Measurements from ENCODE around the gene TBC1D1. TPM values are rescaled to one million over a fixed set of nuclear protein-coding genes. Genes with fewer than 3 reads are reported as not detected.

Gene TBC1D1
- total and polyA plus RNA-seq, 2 donors (not counting 3 experiments of a cell fraction or from before 2014, with no cell fraction given), result 63.5 to 116 TPM

- H2AFZ ChIP-seq (ENCODE audit: low read depth, low read length), result no peak overlapping the region
- BruUV-seq (replicated peaks), result no TSS peak
- no peak for FAIRE-seq
- no peaks in the 10 kb centered on the region for H3K9me1 ChIP-seq (replicated peaks; ENCODE audit: control insufficient read depth, extremely low read depth, insufficient read depth, low read length)
- no peaks in the 10 kb centered on the region for H3K9me3 ChIP-seq (replicated peaks; ENCODE audit: control insufficient read depth, insufficient read depth, low read length)
- no peak overlapping the region for H3K4me3 ChIP-seq (replicated peaks in 1 of 3; ENCODE audit: insufficient read depth in 1 of 3, low read depth in 1 of 3, low read length in 3 of 3)
- no peaks in the 10 kb centered on the region for H3K4me1 ChIP-seq (ENCODE audit: control insufficient read depth, extremely low read depth, insufficient read depth, low read length)
- POLR2A ChIA-PET, result no interaction called here
- peaks cover 5% of the 10 kb centered on the region for H3K79me2 ChIP-seq (ENCODE audit: control insufficient read depth, insufficient read depth, low read length)
- no peak for TF ChIP-seq JUN (IDR thresholded peaks at IDR 0.05; ENCODE audit: borderline replicate concordance, insufficient read depth, insufficient read length, low read depth)
- TF ChIP-seq POLR2A (IDR thresholded peaks at IDR 0.05; ENCODE audit: low read depth, low read length), result no peak
- TF ChIP-seq MYC (IDR thresholded peaks at IDR 0.05; ENCODE audit: low read depth, low read length), result no peak
- no peak for TF ChIP-seq MAX (IDR thresholded peaks at IDR 0.05; ENCODE audit: insufficient read depth, insufficient read length)
- no peak for TF ChIP-seq GATA2 (IDR thresholded peaks at IDR 0.05; ENCODE audit: insufficient read depth, insufficient read length, low read depth, low read length)
- no peak for TF ChIP-seq FOS (IDR thresholded peaks at IDR 0.05; ENCODE audit: borderline replicate concordance, insufficient read depth, low read length)
- no peak for TF ChIP-seq POLR2AphosphoS5 (IDR thresholded peaks at IDR 0.05; ENCODE audit: insufficient read depth, low read depth, low read length)
- no peak for TF ChIP-seq EZH2 (IDR thresholded peaks at IDR 0.05; ENCODE audit: borderline replicate concordance, low read depth, low read length, severe bottlenecking)
- TF ChIP-seq CTCF (IDR thresholded peaks at IDR 0.05; ENCODE audit: extremely low read depth in 1 of 2, insufficient read depth in 1 of 2, low read depth in 1 of 2, low read length in 2 of 2), result no peak
- no peak overlapping the region for H3K4me2 ChIP-seq (ENCODE audit: insufficient read depth, low read length)
- no peak overlapping the region for H3K9ac ChIP-seq (replicated peaks; ENCODE audit: extremely low read depth, insufficient read depth, low read length)
- DNase-seq (ENCODE audit: low read depth, low spot score), result no peak
- CTCF ChIA-PET, result interaction anchor here (1.1 to 2.0 kb wide), 3 partner anchors 8 to 29 kb away, joined by 3 to 6 read pairs (median 3); no protein-coding TSS in a partner anchor
- H3K27me3 ChIP-seq (ENCODE audit: control insufficient read depth in 2 of 2, insufficient read depth in 2 of 2, low read length in 2 of 2), result no peaks in the 10 kb centered on the region
- dilution Hi-C loops (cut with MboI; ENCODE audit: extremely low pct_ligation_motif_present, low sequenced_read_pairs), result no loop called here
- intact Hi-C loops (cut with micrococcal nuclease), result no loop called here
- H3K27ac ChIP-seq (ENCODE audit: insufficient read depth, low read depth, low read length), result no peak overlapping the region
- no peaks in the 10 kb centered on the region for H4K20me1 ChIP-seq (replicated peaks; ENCODE audit: control insufficient read depth, extremely low read depth, insufficient read depth, low read length)
- H3K36me3 ChIP-seq (ENCODE audit: control insufficient read depth in 2 of 2, extremely low read depth in 1 of 2, insufficient read depth in 2 of 2, low read length in 2 of 2), result peaks cover 0 to 2% of the 10 kb centered on the region in 2 experiments
Observed at GRCh38 chr4:38014421-38014852, 123.6 kb downstream of the TBC1D1 start.

All from endothelial cell of umbilical vein (primary cell).